SKM-1 (cell line): ENCODE data around the gene GPR50.

Experiments used
- DNase-seq: peaks from one replicate; lab custom pipeline; 2025; ENCODE audit not compliant: unreplicated experiment; lab: John Stamatoyannopoulos, UW

The GPR50 gene

DNA sequence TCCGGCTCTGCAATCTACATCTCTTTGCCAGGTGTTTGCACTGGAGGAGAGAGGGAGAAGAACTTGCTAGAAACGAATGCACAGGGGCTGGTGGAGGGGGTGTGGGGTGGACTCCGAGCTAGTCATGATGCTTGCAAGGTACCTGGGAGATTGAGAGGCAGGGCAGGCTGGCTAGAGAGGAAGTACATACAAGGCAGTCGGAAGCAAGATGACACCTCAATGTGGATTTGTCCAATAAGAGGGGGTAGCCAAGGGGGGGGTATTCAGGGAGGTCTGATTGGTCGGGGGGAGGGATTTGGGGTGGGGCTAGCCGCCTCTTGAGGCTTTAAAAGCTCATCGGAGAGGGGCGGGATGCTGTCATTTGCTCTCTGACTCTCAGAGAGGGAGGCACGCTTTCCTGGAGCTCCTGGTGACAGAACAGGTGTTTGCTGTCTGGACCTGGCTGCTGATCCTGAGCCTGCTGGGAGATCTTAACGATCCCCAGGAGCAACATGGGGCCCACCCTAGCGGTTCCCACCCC lies at the start of gene GPR50:
Gene GPR50, plus strand, starts transcription at position 354 of the 520 bp plus-strand sequence. Its CDS starts 138 bp downstream, at position 492.
- no peak for DNase-seq

DNA sequence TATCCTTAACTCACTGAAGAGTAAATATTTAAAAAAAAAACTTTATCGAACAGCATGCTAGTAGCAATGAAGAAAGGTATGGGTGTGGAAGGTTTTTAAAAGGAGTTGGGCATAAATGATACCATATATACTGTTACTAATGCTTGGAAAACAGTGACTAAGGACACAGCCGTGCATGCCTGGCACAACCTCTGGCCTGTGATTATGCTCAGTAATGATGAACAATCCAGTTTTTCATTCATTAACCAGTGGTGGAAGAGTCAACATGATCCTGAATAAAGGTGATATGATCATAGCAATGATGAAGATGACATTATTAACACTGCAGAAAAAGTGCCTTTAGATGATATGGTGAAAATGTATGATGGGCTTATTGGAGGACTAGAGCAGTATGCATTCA lies 43.9 kb upstream of the GPR50 start:
- DNase-seq: no peak

GRCh38 chrX:151151665-151152267 lies 24.6 kb upstream of the GPR50 start:
- DNase-seq: peak; percentile 35

- no peak for DNase-seq
Measured at GRCh38 chrX:151153086-151153485, 23.3 kb upstream of the GPR50 start.

DNA sequence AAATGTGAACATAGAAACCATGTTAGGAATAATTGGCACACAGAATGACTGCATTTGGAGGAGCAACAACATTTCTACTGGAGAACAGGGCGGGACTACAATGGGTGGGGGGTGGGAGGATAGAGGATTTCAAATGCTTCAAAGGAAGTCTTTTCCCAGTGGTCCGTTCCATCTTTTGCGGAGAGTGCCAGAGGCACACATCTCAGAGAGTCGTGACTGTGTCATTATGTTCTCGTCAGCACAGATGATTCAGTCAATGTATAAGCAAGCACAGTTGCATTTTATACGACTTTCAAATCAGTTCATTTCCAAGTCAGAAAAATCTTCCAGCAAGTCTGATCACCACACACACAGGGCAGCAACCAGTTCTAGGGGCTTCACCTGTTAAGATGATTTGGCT lies 22.7 kb upstream of the GPR50 start:
- no peak for DNase-seq

GRCh38 chrX:151155234-151155633 lies 21.1 kb upstream of the GPR50 start:
- no peak for DNase-seq

DNA sequence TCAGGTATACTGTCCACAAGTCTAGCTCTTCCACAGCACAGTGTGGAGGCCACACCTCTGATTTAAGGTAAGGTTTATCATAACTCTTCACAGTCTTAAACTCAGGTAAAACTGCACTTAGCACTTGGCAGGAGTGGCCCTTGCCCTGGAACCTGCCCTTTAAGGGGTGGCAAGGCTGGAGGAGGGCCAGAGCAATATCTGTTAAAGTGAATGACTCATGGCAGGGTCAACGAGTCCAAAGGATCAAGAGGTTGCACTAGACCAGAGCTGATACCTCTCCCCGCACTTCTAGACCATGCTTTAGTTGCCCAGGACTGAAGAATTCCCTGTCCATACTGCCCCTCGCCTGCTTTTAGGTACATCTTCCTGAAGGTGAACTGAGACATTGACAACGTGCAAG lies 14.7 kb upstream of the GPR50 start:
- no peak for DNase-seq

DNA sequence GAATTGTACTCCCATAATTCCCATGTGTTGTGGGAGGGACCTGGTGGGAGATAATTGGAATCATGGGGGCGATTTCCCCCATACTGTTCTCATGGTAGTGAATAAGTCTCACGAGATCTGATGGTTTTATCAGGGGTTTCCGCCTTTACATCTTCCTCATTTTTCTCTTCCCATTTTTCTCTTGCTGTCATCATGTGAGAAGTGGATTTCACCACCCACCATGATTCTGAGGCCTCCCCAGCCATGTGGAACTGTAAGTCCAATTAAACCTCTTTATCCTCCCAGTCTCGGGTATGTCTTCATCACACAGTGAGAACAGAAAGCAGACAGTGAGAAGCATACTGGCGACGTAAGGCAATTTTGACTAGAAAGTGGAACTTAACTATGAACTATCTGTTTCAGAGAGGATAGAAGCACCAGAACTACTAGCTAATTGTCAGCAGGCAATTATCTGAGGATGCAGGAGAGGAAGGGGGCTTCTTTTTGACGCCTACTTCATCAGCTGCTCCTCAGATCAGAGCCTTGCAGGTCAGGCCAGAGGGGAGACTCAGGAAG lies 8.5 kb upstream of the GPR50 start:
- peak; percentile 16 for DNase-seq

- no peak for DNase-seq
Measured at GRCh38 chrX:151169783-151170182, 6.6 kb upstream of the GPR50 start.

DNA sequence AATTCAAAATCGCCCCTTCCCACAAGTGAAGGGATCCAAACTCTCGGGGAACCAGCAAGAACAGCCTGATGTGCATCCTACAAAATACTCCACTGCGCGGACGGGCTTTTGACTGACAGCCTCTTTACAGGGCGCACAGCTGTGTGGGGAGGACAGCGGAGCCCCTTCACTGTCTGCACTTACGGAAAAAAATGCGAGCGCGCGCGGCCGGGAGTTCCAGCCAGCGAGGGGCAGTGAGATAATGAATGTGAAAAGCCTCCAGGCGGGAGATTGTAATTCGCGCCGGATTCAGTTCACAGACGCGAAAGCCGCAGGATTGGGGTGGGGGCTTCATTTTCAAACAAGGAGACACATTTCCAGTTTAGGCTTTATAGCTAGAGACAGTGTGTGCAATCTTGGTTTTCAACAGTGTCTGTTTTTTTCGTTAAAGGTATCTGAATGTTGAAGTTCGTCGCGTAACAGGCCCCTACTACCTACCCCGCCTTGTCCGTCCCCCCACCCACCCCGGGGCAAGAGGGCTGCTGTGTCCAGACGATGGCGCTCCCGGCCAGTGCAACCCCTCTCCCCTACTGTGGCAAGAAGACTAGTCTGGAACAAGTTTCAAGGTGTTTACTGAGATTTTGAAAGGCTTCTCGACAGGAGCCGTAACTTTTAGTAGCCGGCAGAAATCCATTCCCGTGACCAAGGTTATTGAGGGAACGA lies 1.7 kb upstream of the GPR50 start:
- no peak for DNase-seq

GRCh38 chrX:151175283-151176062 lies 911 bp upstream of the GPR50 start:
- DNase-seq: no peak

DNA sequence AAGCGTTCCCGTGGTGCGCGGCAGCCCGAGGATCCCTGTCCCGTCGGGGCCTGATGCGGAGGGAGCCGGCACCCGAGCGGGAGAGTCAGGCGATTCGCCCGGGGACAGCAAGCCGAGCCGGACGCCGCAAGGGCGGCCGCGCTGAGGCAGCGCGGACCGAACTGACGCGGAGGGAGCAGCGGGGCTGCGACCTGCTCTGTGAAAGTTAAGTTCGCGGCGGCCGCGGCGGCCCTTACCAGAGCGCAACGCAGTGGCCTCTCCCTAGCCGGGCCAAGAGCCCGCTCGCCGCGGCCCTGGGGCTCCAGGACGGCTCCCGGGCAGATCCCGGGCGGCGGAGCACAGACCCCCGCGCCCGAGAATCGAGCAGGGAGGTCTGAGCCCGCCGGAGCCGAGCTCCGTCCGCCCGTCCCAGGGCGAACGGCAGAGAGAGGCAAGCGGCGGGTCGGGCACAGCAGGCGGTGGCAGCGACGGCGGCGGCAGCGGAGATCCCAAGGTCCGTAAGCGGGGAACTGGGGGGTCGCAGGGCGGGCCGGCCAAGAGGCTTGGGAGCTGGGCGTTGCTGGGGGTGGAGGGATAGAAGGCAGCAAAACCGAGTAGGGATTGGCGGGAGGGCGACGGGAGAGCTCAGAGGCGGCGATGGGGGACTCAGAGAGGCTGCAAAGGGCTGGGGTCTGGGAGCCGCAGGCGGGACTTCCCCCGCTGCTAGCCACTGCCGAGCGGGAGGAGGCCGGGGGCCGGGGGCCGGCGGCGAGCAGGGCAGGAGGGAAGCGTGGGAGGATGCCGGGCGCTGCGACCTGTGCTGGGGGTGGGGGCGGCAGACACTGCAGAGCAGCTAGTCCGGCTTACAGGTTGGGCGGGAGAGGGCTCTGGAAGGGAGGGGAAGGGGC lies 1.0 kb downstream of the GPR50 start:
- DNase-seq: no peak

DNA sequence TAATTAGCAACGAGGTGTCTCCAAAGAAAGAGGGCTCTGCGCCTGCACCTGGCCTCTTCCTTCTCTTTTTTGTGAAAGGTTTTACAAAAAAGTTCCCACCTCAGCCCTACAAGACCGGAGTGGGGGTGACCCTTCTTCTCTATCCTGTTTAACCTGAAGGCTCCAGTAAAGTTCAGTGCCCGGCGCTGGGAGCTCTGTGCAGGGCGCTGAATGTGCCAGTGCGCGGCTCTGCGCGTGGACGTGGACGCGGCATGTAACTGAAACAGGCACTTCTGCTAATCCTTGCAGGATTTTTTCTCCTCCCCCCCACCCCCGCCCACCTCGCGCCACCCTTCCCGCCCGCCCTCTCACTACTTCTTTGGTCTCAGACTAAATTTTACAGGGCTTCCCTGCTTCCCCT lies 2.4 kb downstream of the GPR50 start:
- DNase-seq: no peak

- no peak for DNase-seq
Measured at GRCh38 chrX:151180400-151180799, 4.0 kb downstream of the GPR50 start.

- DNase-seq: no peak
Measured at GRCh38 chrX:151181088-151181487, 4.7 kb downstream of the GPR50 start.

DNA sequence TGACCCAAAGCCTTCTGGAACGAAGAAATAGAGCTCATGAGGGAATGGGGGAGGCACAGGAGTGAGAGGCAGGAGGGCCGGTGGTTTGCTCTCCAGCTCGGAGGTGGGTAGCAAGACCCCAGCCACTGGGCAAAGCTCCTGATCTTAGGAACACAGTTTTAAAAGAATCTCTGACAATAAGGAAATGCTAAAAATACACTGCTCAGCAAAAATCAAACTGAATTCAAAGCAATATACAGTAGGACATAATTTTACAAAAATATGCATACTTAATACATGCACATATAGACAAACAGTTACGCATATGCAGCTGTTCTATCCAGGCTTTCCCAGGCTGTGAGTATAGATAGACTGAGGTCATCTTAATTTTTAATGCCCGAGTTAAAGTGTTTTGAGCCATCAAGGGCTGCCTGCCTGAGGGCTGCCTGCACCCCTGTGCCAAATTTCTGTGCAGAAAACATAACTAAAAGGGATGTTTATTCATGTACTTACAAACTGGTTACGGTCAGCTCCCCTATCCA lies 6.9 kb downstream of the GPR50 start:
- no peak for DNase-seq

- no peak for DNase-seq
Measured at GRCh38 chrX:151183912-151184565, 7.7 kb downstream of the GPR50 start.

DNA sequence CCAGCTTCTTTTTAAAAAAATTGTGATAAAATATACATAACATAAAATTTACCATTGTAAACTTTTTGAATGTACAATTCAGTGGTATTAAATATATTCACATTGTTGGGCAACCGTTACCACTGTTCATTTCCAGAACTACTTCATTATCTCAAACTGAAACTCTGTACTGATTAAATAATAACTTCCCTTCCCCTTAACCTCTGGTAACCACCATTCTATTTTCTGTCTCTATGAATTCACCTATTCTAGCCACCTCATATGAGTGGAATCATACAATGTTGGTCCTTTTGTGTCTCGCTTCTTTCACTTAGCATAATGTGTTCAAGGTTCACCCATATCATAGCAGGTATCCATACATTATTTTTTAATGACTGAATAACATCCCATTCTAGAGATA lies 8.3 kb downstream of the GPR50 start:
- no peak for DNase-seq

DNA sequence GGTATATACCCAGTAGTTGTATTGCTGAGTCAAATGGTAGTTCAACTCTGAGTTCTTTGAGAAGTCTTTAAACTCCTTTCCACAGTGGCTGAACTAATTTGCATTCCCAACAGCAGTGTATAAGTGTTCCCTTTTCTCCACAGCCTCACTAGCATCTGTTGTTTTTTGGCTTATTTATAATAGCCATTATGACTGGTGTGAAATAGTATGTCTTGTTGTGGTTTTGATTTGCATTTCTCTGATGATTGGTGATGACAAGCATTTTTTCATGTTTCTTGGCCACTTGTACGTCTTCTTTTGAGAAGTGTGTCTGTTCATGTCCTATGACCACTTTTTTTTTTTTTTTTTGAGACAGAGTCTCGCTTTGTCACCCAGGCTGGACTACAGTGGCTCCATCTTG lies 30.5 kb downstream of the GPR50 start:
- DNase-seq: no peak

DNA sequence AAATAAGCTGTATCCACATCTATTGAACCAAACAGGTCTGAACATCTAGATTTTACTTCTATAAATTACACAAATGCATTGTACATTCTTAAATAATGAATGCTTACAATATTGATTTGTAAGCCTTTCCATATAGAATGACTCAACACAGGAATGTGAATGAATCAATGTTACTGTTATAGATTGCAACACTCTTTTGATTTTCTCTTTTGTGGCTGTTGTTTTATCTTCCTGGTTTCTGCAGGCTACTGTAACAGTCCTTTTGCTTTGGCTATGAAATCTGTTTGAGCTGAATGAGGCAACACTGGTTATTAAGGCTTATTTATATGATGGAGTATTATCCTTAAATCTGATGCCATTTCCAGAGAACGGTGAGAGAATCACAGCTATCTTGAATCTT lies 49.5 kb downstream of the GPR50 start:
- DNase-seq: no peak
